Gastrocnemius medialis (tissue), 4 donors: ENCODE results near the gene SLC6A19.

Experiments used
- CTCF ChIP-seq, 5 experiments: fragments of 450-650 bp in 3 of 5; fragments of 200-600 bp in 2 of 5; sonication (generic) in 2 of 5; IDR thresholded peaks in 4 of 5; conservative IDR thresholded peaks in 1 of 5; 1 replicate in 4 of 5; 2 replicates in 1 of 5; pipeline ENCODE4 v1.5.1; 2016 to 2019; ENCODE audit warnings: antibody characterized with exemption in 5 of 5, mild to moderate bottlenecking in 3 of 5, moderate library complexity in 3 of 5
- POLR2A ChIP-seq, 2 donors: fragments of 450-650 bp; IDR thresholded peaks; one replicate each; pipeline ENCODE4 v1.6.1; 2017; ENCODE audit warnings: antibody characterized with exemption in 2 of 2, mild to moderate bottlenecking in 2 of 2, moderate library complexity in 2 of 2

GRCh38 chr5:1175015-1175414 lies 26.4 kb upstream of the SLC6A19 start:
- TF ChIP-seq CTCF (IDR thresholded peaks at IDR 0.05 in 4 of 5, conservative IDR thresholded peaks at IDR 0.05 in 1 of 5), result no peak
- no peak for TF ChIP-seq POLR2A (IDR thresholded peaks at IDR 0.05)
